GM21423 (cell line): Measurements from ENCODE around the gene KRTAP5-6.
"Not testable (repeated sequence)": the region's sequence is repeated elsewhere in the genome, so short reads cannot be mapped to it uniquely, and the experiment has no call there.

Experiments
- ATAC-seq: cut with Tn5 transposase; IDR thresholded peaks from one replicate; pipeline ENCODE4 v1.9.1; 2021; ENCODE audit warnings: mild to moderate bottlenecking, moderate library complexity; ENCODE audit not compliant: unreplicated experiment

Gene KRTAP5-6

DNA sequence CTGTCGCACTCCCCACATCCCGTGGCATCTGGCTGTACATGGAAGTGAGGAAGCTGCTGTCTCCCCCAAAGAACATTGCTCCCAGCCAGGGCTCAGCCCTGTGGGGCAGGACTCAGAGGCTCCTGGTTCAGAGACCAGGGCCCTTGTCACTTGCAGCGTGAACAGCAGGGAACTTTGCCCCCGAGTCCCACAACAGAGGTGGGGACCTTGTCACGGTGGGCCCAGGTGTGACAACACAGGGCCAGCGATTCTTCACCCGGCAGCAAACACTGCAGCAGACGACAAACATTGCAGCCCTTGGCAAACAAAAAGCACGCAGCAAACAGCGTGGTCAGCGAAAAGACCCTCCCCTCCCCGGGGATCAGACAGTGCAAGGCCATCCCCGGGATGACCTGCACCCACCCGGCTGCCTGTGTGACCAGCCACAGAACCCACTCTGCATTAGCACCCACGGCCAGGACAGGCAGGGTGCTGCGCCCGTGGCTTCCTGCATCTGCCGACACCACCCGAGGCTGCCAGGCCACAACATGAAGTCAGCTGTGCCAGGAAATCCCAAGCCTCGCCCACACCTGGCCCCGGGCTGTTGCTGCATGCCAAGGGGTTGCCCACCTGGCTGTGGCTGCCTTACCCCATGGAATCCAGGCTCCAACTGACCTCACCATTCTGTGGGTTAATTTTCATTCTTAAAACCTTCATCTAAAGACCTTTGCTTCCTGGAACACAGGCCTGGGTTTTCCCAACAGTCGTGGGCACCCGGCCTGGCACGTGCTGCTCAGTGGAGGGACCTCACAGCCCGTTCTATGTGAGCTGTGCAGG is 35.3 kb upstream of the KRTAP5-6 start:
- ATAC-seq, result not testable (repeated sequence)

DNA sequence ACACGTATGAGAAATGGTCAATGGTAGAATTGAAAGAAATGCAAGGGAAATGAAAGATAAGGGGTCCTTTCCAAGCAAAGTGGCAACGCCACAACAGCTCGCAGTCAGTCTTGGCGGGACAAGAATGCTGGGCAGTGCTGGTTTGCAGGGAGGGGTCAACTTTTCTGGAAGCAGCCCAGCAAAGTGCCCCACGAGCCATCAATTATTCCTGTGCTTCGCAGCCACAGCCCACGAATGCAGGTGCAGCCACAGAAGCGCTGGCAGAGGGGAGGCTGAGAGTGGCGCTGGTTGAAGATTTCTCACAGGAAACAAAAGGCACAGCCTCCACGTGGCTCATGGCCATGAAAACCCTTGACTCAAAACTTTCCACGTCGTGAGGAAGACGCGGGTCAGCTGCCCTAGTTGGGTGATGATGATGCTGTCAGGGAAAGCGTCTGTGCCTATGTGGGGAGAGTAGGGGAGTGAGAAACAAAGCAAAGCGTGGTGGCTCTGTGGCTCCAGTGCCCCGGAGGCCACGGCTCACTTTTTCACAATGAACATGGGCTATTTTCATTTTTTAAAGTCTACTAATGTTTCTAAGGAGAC is 34.2 kb upstream of the KRTAP5-6 start:
- not testable (repeated sequence) for ATAC-seq

DNA sequence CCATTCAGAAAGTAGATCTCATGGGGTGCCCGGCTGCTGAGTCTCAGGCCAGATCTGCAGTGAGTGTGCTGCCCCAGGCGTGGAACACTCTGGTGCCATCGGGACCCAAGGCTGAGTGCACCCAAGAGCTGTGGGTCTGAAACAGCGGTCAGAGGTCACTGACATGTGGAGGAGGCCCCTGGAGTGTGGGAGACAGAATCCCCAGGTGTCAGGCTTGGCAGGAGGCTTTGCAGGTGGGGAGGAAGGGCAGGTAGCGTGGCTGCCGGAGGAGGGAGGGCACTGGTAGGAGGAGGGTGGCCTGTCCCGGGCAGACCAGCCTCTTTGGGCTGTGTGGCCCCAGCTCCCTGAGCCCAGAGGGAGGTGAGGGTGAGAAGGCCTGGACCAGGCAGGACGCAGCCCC is 31.7 kb upstream of the KRTAP5-6 start:
- no peak for ATAC-seq

DNA sequence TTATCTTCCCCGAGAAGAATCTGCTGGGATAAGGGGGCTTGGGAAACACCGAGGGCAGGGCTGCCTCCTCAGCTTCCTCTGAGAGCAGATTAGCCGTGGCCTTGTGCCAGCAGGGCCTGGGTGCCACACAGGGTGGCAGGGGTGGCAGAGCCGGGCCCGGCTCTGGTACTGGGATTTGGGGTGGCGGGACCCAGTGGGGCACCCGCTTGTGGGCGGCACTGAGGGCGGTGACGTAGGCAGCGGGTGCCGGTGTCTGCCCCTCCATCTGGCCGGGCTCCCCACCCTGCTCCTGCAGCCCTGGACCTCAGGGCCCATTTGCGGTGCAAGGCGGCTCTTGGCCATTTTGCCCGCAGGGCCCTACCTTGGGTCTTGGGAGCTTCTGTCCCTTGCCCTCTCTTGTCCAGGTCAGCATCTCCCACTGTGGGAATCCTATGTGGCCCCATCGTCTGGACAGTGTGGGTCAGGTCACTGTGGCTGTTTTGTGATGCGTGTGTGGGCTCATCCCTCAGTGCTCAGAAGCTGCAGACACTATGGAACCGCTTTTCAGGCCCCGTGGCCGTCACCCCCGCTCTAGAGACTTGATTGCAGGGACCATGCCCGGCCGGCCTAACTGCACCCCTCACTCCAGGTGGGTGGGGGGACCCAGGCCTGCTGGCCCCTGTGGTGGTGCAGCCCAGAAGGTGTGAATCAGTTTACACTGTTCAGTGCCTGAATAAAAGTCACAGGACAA is 29.7 kb upstream of the KRTAP5-6 start:
- no peak for ATAC-seq

DNA sequence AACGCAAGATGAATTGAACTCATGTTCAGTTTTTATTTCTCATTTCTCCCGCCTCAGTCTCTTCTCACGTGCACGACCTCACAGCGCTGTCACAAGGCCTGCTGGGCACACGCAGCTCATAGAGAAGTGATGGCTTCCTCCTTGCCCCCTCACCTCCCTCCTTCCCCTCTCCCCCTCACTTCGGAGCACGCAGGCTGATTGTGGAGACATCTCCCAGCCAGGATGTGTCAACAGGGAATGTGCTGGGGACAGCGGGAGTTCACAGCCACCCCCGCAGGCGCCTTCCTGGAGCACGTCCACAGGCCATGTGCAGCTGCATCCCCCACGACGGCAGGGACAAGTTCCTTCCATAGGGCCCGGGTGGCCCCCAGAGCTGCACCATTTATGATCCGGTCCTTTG is 29.1 kb upstream of the KRTAP5-6 start:
- no peak for ATAC-seq

DNA sequence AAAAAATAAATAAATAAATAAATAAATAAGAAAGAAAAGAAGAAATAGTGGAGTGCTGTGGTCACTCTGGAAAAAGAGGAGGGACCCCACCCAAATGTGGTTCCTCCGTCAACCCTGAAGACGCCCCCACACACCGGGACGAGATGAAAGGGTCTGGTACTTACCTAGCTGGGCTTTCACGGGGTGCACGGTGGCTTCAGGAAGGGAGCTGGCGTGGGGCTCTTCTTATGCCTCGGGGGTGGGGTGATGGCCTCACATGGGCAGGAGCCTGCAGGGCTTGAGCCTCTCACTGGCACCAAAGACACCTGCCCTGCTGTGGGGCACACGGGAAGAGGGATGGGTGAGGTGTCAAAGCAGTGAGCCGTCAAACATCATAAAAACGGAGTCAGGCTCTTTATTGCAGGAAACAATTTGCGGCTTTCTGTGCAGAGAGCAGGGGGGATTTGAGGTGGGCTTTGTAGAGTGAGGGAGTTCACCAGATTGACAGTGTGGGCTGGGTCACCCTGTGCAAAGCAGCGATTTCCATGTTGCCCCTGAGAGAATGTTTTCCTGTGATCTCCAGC is 28.0 kb upstream of the KRTAP5-6 start:
- no peak for ATAC-seq

DNA sequence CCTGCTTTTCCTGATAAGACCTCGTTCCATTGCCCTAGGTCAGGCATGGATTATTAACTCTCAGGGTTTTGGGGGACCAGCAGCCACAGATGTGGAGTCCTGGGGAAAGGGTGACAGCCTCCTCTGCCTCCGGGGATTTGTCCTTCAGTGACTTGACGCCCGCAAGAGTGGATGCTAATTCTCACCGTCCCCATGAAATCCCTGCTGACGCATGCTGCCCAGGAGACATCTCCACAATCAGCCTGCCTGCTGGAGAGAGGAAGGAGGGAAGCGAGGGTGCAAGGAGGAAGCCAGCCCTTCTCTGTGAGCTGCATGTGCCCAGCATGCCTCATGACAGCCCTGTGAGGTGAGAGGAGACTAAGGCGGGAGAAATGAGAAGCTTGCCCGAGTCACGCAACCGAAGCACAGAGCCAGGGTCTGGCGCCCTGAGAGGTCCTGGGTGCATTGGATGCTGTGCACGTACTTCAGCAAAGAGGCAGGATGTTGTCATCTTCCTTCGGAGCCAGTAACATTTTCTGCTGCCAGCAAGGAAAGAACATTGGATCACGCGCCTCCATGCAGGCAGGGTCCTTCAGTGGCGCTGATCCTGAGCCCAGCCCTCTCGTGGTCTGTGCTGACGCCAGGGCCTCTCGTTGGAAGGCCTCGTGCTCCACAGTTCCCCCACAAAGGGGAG is 27.3 kb upstream of the KRTAP5-6 start:
- ATAC-seq, result no peak

DNA sequence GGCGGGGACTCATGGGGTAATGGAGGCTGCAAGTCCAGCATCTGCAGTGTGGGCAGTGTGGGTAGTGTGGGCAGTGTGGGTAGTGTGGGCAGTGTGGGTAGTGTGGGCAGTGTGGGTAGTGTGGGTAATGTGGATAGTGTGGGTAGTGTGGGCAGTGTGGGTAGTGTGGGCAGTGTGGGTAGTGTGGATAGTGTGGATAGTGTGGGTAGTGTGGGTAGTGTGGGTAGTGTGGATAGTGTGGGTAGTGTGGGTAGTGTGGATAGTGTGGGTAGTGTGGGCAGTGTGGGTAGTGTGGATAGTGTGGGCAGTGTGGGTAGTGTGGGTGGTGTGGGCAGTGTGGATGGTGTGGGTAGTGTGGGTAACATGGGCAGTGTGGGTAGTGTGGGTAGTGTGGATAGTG is 26.5 kb upstream of the KRTAP5-6 start:
- ATAC-seq, result not testable (repeated sequence)

DNA sequence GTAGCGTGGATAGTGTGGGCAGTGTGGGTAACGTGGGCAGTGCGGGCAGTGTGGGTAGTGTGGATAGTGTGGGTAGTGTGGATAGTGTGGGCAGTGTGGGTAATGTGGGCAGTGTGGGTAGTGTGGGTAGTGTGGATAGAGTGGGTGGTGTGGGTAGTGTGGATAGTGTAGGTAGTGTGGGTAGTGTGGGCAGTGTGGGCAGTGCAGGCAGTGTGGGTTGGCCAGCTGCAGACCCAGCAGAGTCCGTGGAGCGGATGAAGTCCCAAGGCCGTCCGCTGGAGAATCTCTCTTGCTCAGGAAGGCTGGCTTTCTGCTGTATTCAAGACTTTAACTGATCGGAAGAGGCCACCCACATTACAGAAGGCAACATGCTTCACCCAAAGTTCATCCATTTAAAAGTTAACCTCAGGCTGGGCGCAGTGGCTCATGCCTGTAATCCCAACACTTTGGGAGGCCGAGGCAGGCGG is 26.1 kb upstream of the KRTAP5-6 start:
- no peak for ATAC-seq

DNA sequence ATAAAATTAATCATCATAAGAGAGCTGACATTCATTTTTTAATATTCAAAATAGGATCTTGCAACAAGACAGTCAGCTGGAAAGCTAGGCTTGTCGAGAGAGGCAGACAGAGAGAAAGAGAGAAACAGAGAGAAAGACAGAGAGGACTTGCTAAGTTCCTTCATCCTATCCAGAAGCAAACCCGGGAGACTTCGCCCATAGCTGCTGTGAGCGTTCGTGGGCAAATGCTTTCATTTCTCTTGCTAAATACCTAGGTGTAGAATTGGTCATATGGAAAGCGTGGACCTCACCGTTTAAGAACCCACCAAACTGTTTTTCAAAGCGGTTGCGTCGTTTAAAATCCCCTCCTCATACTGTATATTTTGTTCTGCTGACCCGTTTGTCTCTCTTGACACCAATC is 25.3 kb upstream of the KRTAP5-6 start:
- ATAC-seq, result no peak

DNA sequence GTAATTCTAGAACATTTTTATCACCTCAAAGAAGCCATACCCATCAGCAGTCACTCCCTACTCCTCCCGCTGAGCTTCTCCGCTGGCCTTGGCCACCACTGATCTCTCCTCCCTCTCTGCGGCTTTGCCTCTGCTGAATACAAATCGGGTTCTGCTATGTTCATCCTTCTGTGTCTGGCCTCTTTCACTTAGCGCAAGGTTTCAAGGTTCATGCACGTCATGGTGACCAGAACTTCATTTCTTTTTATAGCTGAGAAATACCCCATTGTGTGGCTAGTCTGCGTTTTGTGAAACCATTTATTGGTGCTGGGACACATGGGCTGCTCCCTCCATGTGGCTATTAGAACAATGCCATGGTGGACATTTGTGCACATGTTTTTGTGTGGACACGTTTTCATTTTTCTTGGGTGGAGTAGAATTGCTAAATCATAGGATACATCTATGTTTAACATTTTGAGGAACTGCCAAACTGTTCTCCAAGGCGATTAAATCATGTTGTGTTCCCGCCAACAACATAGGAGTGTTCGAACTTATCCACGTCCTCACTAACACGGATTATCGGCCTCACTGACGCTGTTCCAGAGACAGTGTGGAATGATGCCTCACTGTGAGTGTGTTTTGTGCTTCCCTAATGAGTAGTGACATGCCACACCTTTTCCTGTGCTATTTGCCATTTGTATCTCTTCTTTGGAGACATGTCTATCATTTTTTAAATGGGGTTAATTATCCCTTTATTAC is 24.2 kb upstream of the KRTAP5-6 start:
- no peak for ATAC-seq

DNA sequence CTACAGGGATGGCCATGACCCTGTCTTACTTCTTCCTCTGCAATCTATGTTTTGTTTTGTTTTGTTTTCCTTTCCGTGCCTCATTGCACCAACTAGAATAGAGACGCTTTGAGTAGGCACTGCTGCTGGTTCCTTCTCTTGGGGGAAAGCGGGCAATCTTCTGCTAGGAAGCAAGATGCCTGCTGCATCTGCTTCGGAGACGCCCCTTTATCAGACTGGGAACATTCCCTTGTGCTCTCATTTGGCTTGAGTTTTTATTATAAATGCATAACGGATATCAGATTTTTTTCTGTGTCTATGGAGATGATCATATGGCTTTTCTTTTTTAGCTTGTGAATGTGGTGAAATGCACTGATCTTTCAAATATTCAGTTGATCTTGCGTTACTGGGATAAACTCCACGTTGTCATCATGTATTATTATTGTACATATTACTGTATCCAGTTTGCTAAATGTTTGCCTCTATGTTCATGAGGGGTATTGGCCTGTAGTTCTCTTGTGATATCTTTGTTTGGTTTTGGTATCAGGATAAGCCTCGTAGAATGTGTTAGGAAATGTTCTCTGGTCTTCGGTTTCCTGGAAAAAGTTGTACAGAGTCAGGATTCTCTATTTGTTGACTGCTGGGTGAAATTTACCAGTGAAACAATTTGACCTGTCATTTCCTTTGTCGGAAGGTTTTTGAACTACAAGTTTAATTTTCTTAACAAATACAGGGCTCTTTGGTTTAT is 23.4 kb upstream of the KRTAP5-6 start:
- ATAC-seq, result no peak

DNA sequence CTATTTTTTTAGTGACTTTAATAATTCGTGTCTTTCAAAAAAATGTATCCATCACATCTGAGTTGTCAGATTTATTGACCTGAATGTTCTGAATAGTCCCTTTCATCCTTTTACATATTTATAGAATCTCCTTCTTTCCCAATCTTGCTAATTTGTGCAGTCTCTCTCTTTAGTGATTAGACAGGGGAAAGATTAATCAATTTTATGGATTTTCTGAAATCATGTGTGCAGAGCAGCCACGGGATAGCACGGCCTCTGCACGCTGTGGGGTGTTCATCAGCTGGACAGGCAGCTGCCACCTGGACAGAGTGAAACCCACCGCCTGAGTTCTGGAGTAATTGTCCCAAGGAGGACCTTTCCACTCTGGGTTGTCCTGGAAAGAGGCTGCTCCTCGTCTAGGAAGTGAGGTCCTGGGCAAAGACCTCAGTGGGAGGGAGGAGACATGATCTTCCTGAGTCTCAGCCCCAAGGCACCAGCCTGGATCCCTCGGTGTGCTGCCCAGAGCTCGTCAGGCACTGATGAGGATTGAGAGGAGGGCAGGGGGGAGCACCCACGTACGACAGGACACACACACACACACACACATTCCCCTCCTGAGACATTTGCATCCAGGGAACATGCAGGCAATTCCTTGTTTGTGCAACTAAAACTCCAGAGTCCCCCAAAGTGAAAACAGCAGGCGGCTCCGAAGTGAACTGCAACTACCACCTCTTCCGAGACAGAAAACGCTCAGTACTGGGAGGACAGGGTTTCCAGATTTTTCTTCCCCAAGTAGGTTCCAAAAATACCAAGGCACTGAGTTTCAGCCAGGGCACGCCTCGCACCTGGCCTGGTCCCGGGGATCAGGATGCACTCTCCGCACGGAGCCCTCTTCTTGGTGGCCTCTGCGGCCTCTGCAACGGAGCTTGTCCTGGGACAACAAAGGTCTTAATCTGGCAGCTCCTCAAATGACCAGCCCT is 22.5 kb upstream of the KRTAP5-6 start:
- ATAC-seq, result no peak

DNA sequence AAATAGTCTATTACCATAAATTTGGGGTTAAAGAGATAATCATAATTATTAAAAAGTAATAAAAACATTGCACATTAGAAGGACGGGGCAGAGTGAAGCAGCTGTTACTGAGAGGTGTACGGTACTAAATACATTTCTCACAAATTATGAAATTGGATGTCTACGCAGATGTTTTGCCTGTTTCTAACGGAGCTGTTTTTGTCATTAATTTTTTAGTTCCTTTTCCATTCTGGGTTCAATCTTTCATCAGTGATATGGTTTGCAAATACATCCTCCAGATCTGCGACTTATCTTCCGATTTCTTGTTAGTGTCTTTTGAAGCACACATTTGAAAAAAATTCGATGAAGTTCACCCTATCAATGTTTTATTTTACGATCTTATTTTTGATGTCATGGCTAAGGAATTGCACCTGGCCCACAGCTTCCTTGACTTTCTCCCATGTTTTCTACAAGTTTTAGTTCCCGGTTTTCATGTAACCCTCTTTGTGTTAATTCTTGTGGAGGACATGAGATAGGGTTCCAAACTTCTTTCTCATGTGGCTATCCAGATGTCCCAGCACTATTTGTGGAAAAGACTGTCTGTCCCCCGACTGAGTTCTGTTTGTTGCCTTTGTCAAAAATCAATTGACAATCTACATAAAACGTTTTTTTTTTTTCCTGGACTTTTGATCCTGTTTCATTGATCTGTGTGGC is 21.3 kb upstream of the KRTAP5-6 start:
- ATAC-seq, result no peak

DNA sequence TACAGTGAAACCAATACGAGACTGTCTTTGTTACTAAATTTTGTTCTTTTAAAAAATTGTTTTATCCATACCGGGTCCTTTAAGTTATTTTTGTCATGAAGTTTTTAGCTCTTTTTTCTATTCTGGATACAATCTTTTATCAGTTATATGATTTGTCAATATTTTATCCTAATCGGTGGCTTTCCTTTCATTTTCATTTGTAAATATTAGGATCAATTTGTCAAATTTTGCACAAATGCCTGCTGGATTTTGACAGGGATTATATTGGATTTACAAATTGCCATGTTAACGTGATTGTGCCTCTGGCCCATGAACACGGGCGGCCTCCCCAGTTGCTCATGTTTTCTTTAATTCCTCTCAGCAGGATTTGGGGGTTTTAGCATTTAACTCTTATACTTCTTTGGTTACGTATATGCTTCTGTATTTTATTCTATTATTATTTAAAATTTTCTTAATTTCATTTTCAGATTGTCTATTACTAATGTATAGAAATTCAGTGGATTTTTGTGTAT is 20.7 kb upstream of the KRTAP5-6 start:
- ATAC-seq, result no peak

DNA sequence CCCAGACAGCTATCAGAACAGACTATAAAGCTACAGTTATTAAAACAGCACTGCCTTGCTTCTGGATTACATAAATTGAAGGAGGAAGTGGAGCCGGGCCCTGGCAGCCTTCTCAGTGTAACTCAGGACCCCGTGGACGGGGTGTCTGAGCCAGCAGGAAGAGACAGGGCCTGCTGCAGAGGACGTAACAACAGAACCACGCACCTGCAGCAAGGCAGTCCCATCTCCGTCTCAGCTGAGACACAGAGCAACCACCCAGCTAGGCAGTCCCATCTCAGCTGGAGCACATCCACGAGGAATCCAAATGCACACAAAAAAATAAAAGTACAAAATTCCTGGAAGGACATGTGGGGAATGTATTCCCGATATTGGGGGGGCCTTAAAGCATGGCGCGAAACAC is 17.1 kb upstream of the KRTAP5-6 start:
- ATAC-seq, result no peak

DNA sequence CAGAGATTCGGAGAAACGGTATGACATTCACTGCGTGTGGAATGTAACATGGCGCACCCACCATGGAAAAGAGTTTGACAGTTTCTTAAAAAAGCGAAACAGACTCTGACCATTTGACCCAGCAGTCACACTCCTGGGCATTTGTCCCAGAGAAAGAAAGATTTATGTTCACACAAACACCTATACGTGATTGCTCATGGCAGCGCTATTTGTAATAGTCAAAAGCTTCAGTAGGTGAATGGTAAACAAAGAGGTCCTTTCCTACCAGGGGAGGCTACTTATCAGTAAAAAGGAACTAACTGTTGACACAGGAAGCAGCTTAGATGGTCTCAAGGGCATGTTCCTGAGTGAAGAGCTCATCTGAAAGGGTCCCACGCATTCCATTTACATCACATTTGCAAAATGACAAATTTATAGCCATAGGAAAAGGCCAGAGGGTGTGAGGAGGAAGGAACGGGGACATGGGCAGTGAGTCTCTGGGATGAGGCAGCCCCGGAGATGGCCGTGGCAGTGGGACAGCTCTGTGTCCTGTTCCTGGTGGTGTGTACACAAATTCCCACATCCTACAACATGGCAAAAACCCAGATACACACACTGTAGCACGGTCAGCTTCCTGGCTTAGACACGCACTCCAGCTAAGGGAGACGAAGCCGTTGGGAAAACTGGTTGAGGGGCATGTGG is 14.6 kb upstream of the KRTAP5-6 start:
- ATAC-seq, result no peak
